Measurements from ENCODE around the gene MAPK4.

MAPK4 gene

DNA sequence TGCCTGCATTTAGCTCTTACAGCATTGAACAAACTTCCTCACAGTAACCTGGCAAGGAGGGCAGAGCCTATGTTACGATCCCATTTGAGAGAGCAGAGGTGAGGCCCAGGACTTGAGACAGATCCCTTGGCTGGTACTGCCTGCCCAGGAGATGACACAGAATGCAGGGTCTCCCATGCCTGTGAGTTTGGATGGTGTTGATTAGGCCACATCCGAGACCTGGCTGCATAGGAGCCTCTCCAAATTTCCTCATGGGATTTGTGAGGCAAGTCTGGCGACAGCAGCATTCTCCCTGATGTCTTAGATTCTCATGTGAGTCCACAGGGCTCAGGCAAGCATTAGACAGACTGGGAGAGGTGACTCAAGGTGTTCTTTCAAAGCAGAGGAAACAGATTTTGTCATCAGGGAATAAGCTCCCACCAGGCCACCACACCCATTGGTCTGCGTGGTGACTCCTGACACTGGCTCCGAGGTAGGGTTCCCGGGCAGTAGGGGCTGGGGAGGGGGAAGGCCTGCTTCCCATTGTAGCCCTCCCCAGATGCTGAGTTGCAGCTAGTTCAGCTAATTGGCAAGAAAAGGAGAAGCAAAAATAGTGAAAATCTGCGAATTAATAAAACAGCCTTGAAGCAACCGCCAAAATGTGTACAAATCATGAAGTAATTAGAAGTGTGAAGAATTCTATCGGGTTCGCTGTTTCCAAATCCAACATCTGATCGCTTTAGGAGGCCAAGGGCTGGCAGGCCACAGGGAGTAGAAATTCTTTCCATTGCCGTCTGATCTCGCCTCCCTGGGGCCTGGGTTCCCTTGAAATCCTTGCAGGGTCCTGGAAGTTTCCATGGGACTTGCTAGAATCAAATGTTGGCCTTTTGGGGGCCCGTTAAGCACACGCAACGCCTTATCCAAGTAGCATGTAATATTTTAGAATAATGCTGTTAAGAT, 68.0 kb downstream of the MAPK4 start:
- H3K4me3 ChIP-seq (ENCODE audit: low read depth, low read length), result no peak overlapping the region
- no peak for DNase-seq

DNA sequence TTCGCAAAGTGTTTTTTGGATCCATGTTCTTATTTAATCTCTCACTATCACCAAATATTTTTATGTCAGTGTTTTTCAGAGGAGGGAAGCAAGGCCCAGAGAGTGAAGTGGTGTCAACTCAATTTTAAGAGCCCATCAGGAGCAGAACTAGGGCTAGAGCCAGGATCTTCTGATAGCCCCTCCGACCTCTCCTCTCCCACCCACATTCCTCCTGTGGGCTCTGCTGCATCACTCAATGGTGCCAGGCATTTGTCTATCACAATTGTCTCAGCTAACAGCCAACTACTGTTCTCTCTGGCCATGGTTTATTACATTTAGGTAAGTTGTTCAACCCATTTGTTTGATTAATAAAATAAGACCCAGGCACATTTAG, 68.6 kb downstream of the MAPK4 start:
- TF ChIP-seq, protein P1, sequence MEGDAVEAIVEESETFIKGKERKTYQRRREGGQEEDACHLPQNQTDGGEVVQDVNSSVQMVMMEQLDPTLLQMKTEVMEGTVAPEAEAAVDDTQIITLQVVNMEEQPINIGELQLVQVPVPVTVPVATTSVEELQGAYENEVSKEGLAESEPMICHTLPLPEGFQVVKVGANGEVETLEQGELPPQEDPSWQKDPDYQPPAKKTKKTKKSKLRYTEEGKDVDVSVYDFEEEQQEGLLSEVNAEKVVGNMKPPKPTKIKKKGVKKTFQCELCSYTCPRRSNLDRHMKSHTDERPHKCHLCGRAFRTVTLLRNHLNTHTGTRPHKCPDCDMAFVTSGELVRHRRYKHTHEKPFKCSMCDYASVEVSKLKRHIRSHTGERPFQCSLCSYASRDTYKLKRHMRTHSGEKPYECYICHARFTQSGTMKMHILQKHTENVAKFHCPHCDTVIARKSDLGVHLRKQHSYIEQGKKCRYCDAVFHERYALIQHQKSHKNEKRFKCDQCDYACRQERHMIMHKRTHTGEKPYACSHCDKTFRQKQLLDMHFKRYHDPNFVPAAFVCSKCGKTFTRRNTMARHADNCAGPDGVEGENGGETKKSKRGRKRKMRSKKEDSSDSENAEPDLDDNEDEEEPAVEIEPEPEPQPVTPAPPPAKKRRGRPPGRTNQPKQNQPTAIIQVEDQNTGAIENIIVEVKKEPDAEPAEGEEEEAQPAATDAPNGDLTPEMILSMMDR (IDR thresholded peaks at IDR 0.05; ENCODE audit: low read depth, low read length), result no peak
- H3K36me3 ChIP-seq, result no peaks in the 10 kb centered on the region
- H3K4me3 ChIP-seq (ENCODE audit: low read depth, low read length), result no peak overlapping the region
- no peak overlapping the region for H3K27ac ChIP-seq
- no peaks in the 10 kb centered on the region for H3K27me3 ChIP-seq (ENCODE audit: insufficient read depth, low read depth, severe bottlenecking)
- no peak for DNase-seq
- peaks cover 4% of the 10 kb centered on the region for H3K9me3 ChIP-seq (ENCODE audit: severe bottlenecking)

More for the DNA sequence above, 68.0 kb downstream of the MAPK4 start:
- TF ChIP-seq, protein P1 (IDR thresholded peaks at IDR 0.05; ENCODE audit: low read depth, low read length), result no peak
- Histone ChIP-seq H3K27ac (no peak overlapping the region), H3K9me3 (ENCODE audit: severe bottlenecking) (peaks cover 4% of the 10 kb centered on the region), H3K36me3 (no peaks in the 10 kb centered on the region), H3K27me3 (ENCODE audit: insufficient read depth, low read depth, severe bottlenecking) (no peaks in the 10 kb centered on the region)

DNA sequence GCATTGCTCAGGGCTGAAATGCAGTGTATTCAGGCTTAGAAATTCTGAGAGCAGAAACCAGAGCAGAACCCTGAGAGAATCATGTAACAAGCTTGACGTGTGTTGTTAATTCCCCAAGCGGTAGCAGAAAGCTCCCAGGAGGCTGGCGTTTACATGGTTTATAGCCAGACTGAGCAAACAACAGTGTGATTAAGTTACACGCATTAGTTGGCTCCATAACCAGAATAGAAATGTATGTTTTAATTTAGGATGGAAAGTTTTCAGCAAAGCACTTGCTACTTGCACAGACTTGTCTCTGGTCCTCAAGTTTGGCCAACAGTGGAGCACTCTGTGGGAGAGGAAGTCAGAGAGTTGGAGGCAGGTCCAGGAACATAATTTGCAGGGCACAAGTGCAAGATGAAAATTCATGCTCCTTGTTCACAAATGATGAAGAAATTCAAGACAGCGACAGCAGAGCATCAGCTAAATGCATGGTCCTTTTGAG, 69.3 kb downstream of the MAPK4 start:
- Histone ChIP-seq H3K27me3 (ENCODE audit: insufficient read depth, low read depth, severe bottlenecking) (no peaks in the 10 kb centered on the region), H3K27ac (no peak overlapping the region), H3K4me3 (ENCODE audit: low read depth, low read length) (no peak overlapping the region), H3K36me3 (no peaks in the 10 kb centered on the region), H3K9me3 (ENCODE audit: severe bottlenecking) (peaks cover 2% of the 10 kb centered on the region)
- TF ChIP-seq, protein P1 (IDR thresholded peaks at IDR 0.05; ENCODE audit: low read depth, low read length), result no peak
- DNase-seq, result no peak

DNA sequence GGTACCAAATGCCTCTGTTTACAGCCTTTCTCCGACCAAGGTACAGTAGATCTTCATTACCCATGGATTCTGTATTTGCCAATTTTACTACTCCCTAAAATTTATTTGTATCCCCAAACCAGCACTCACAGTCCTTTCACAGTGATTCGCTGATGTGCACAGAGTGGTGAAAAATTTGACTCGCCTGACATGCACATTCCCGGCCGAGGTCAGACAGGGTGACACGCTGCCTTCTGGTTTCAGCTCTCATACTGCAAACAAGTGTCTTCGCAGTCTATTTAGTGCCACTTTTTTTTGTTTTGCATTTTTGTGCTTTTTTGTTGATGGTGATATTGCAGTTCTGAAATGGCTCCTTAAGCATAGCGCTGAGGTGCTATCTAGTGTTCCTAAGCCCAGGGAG, 71.0 kb downstream of the MAPK4 start:
- Histone ChIP-seq H3K4me3 (ENCODE audit: low read depth, low read length) (no peak overlapping the region), H3K36me3 (no peaks in the 10 kb centered on the region), H3K27me3 (ENCODE audit: insufficient read depth, low read depth, severe bottlenecking) (no peaks in the 10 kb centered on the region), H3K27ac (no peak overlapping the region), H3K9me3 (ENCODE audit: severe bottlenecking) (no peaks in the 10 kb centered on the region)
- DNase-seq, result no peak
- TF ChIP-seq, protein P1 (IDR thresholded peaks at IDR 0.05; ENCODE audit: low read depth, low read length), result no peak

DNA sequence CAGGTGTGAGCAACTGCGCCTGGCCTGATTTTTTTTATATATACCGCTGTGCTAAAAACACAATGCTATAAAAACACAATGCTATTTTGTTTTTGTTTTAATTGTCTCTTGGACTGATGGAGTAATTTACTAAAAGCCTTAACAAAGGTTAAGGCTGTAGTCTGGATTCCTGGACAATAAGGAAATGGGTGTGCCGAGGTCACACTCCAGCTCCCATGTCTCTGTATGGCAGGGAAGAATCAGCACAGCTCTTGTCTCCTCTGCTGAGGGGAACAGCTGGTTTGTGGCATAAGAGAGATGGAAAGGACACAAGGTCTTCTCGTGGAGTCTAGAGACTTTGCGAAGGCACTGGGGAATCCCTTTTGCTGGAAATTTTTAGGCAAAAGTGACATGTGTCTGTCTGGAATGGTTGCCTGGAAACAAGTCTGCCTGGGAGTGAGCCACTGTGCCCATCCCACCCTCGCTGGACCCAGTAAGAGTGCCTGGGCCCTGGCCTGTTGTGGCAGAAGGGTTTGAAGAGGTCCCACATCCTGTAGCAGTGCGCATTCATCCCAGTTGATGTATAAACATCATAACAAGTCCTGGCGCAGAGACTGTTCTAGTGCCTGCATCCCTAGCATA, 73.1 kb downstream of the MAPK4 start:
- Histone ChIP-seq H3K9me3 (ENCODE audit: severe bottlenecking) (no peaks in the 10 kb centered on the region), H3K36me3 (no peaks in the 10 kb centered on the region), H3K4me3 (ENCODE audit: low read depth, low read length) (no peak overlapping the region), H3K27ac (no peak overlapping the region), H3K27me3 (ENCODE audit: insufficient read depth, low read depth, severe bottlenecking) (no peaks in the 10 kb centered on the region)
- TF ChIP-seq, protein P1 (IDR thresholded peaks at IDR 0.05; ENCODE audit: low read depth, low read length), result no peak
- no peak for DNase-seq
